Subcutaneous adipose tissue (tissue), 4 donors: ENCODE measurements around the gene SLC25A21. TPM values are rescaled to one million over a fixed set of nuclear protein-coding genes. Genes with fewer than 3 reads are reported as not detected.

Experiments
- CTCF ChIP-seq: fragments of 450-650 bp; IDR thresholded peaks from one replicate; pipeline ENCODE4 v1.5.1; 2016; ENCODE audit warnings: low read depth, mild to moderate bottlenecking, control low read depth, antibody characterized with exemption, moderate library complexity
- total RNA-seq, 4 donors: library from RNA; depleted of rRNA; stranded (reverse); fragments of >200 nt; gene quantifications; one replicate each; pipeline ENCODE4 v1.1.0, GENCODE V29; 2016

Gene SLC25A21
- total RNA-seq, 4 donors from 2014 or later, result 0.98 to 1.1 TPM; not detected in 2

DNA sequence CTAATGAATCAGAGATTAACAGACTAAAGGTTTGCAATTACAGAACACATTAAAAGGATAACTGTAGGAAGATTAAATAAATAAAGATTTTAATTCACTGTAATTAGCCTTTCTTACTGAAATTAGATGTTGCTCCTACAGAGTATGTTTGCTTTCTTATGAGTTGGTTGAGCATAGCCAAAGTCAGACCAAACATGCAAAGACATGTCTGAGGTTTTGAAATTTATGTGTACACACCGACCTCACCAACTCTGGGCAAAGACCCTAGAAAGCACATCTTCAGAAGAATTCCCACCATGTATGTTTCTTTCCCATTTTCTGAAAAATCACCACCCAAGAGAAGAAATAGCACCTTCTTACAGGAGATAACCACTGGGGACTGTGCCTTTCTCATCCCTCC lies 351.5 kb downstream of the SLC25A21 start:
- no peak for TF ChIP-seq CTCF

DNA sequence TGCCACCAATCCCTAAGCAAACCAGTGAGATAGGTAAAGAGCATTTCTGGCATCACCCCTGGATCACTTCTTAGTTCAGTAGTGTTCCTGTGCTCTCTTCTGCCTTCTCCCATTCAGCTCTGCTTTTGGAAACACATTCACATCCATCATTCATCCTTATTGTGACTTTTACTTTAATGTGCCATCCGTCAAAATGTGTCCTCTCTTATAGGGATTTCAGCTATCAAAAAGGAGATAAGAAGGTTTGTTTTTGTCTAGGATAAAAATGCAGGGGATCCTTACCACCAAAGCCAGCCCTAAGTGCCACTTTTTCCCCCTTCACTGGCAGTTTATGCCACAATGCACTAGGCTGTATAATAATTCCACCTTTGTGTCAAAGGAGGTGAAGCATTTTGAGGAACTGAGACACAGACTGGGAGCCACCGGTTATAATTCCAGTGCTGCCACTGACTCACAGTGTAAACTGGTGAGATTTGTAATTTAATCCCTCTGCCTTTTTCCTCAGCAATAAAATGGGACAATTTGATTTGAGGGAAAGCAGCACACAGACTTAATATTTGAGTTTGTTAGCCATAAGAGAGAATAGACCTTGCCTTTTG lies 352.2 kb downstream of the SLC25A21 start:
- TF ChIP-seq CTCF, result no peak

DNA sequence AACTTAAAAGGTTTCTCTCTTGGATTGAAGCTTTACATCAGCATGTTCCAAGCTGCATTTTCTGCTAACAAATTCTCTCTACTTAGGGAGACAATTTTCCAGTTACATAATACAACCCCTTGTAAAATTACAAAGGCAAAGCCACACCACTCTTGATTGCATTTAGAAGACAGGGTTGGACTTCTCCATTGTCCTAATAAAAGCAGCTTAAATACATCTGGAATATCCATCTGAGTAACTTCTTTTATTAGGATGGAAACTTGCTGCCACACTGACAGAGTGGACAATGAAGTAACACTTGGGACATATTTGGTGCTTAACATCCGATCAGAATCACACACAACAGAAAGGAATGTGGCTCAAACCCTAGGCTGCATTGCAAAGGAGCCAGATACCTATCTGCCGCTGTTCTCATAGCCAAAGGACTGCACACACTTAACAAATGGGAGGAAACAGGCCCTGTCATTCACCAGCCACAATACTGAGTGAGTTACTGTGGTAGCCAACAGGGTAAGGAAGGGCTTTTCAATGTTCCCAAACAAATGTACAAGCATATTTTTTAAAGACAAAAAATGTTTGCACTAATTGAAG lies 353.5 kb downstream of the SLC25A21 start:
- no peak for TF ChIP-seq CTCF

- TF ChIP-seq CTCF, result no peak
Observed at GRCh38 chr14:36818246-36818645, 354.2 kb downstream of the SLC25A21 start.

GRCh38 chr14:36817071-36817930 lies 355.1 kb downstream of the SLC25A21 start:
- no peak for TF ChIP-seq CTCF

DNA sequence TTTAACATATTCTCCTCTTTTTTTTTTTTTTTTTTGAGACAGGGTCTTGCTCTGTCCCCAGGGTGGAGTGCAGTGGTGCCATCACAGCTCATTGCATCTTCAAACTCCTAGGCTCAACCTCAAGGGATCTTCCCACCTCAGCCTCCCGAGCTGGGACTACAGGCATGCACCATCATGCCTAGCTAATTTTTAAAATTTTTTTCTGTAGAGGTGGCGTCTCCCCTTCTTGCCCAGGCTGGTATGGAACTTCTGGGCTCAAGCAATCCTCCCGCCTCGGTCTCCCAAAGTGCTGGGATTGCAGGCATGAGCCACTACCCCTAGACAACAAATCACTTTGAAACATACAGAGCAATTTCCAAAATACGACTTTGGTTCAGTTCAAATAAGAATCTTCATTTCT lies 355.9 kb downstream of the SLC25A21 start:
- no peak for TF ChIP-seq CTCF

DNA sequence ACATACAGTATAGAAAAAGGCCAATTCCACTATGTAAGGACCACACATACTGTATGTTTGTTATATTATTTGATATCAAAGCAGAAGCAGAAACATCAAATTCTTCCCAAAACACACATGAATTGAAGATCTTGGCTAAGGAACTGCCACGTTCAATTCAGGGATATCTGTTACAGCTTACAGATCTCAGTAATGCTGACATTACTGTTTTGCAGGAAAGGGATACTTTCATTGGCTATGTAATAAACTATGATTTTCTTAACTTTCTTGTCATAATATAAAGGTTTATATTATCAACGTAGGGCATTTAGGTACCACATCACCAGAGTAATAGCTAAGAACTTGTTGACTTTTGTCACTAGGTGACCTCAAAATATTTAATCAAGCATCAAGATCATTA lies 362.2 kb downstream of the SLC25A21 start:
- no peak for TF ChIP-seq CTCF
